GM21515 (cell line): Measurements from ENCODE around the gene SNAP91.
"Not testable (repeated sequence)": the region's sequence is repeated elsewhere in the genome, so short reads cannot be mapped to it uniquely, and the experiment has no call there.

Source experiments
- ATAC-seq: cut with Tn5 transposase; IDR thresholded peaks from one replicate; pipeline ENCODE4 v1.9.1; 2021; ENCODE audit not compliant: unreplicated experiment

Gene SNAP91

GRCh38 chr6:83708970-83709747 is at the start of gene SNAP91:
Gene SNAP91, minus strand, starts transcription at chr6:83709101. Its CDS starts 1,174 bp downstream, at chr6:83707927.
- ATAC-seq: no peak

GRCh38 chr6:83758533-83758932 is 49.6 kb upstream of the SNAP91 start:
- no peak for ATAC-seq

GRCh38 chr6:83757021-83757420 is 48.1 kb upstream of the SNAP91 start:
- no peak for ATAC-seq

- ATAC-seq: no peak
Observed at GRCh38 chr6:83756565-83756964, 47.7 kb upstream of the SNAP91 start.

- not testable (repeated sequence) for ATAC-seq
Observed at GRCh38 chr6:83752375-83752774, 43.5 kb upstream of the SNAP91 start.

- ATAC-seq: no peak
Observed at GRCh38 chr6:83741089-83741488, 32.2 kb upstream of the SNAP91 start.

- no peak for ATAC-seq
Observed at GRCh38 chr6:83735461-83735860, 26.6 kb upstream of the SNAP91 start.

- ATAC-seq: no peak
Observed at GRCh38 chr6:83729871-83730270, 21.0 kb upstream of the SNAP91 start.

- ATAC-seq: no peak
Observed at GRCh38 chr6:83722876-83723275, 14.0 kb upstream of the SNAP91 start.

GRCh38 chr6:83717809-83718208 is 8.9 kb upstream of the SNAP91 start:
- no peak for ATAC-seq

GRCh38 chr6:83711958-83712357 is 3.1 kb upstream of the SNAP91 start:
- no peak for ATAC-seq

- no peak for ATAC-seq
Observed at GRCh38 chr6:83709748-83710050, 798 bp upstream of the SNAP91 start.

GRCh38 chr6:83708546-83708969 is 343 bp downstream of the SNAP91 start:
- ATAC-seq: no peak

- no peak for ATAC-seq
Observed at GRCh38 chr6:83707829-83708545, 914 bp downstream of the SNAP91 start.

GRCh38 chr6:83702749-83703148 is 6.2 kb downstream of the SNAP91 start:
- ATAC-seq: no peak

- no peak for ATAC-seq
Observed at GRCh38 chr6:83702077-83702476, 6.8 kb downstream of the SNAP91 start.

- ATAC-seq: no peak
Observed at GRCh38 chr6:83696674-83697073, 12.2 kb downstream of the SNAP91 start.

- ATAC-seq: no peak
Observed at GRCh38 chr6:83685481-83685880, 23.4 kb downstream of the SNAP91 start.

- no peak for ATAC-seq
Observed at GRCh38 chr6:83677791-83678190, 31.1 kb downstream of the SNAP91 start.

GRCh38 chr6:83637953-83638352 is 70.9 kb downstream of the SNAP91 start:
- ATAC-seq: no peak

GRCh38 chr6:83636800-83637199 is 72.1 kb downstream of the SNAP91 start:
- ATAC-seq: no peak

GRCh38 chr6:83633609-83634008 is 75.3 kb downstream of the SNAP91 start:
- ATAC-seq: no peak

- no peak for ATAC-seq
Observed at GRCh38 chr6:83633149-83633548, 75.8 kb downstream of the SNAP91 start.
